MG63 (cell line): ENCODE results near the gene SLC12A7. TPM values are rescaled to one million over a fixed set of nuclear protein-coding genes. Genes with fewer than 3 reads are reported as not detected.

Experiments used
- DNase-seq: peaks from one replicate; pipeline ENCODE4 v3.0.0-alpha.2; 2020
- H3K27me3 ChIP-seq: fragments of 250-450 bp; sonication (Bioruptor Pico); 2 replicates; pipeline ENCODE4 v1.5.1; 2020; ENCODE audit warnings: mild to moderate bottlenecking, moderate library complexity
- H3K36me3 ChIP-seq: fragments of 250-450 bp; sonication (Bioruptor Pico); 2 replicates; pipeline ENCODE4 v1.5.1; 2020; ENCODE audit warnings: mild to moderate bottlenecking, moderate library complexity
- H3K4me3 ChIP-seq: fragments of 250-450 bp; sonication (Bioruptor Pico); 2 replicates; pipeline ENCODE4 v1.5.1; 2020; ENCODE audit warnings: mild to moderate bottlenecking, moderate library complexity
- H3K9me3 ChIP-seq: fragments of 250-450 bp; sonication (Bioruptor Pico); 2 replicates; pipeline ENCODE4 v1.5.1; 2020; ENCODE audit warnings: mild to moderate bottlenecking, moderate library complexity
- total RNA-seq: library from RNA; depleted of rRNA; stranded (reverse); fragments of >200 nt; shearing (Covaris generic); gene quantifications from 2 replicates; pipeline ENCODE4 v1.2.3, GENCODE V29; 2014; ENCODE audit warnings: low replicate concordance

SLC12A7 gene
- total RNA-seq, 1 experiment from 2014 or later = 39.7 TPM

- DNase-seq = no peak
- Histone ChIP-seq H3K36me3 (peaks cover 40% of the 10 kb centered on the region), H3K4me3 (no peak overlapping the region), H3K27me3 (no peaks in the 10 kb centered on the region), H3K9me3 (no peaks in the 10 kb centered on the region)
Measured at GRCh38 chr5:1097381-1097987, 14.4 kb downstream of the SLC12A7 start.

- H3K4me3 ChIP-seq = no peak overlapping the region
- no peak for DNase-seq
- no peaks in the 10 kb centered on the region for H3K9me3 ChIP-seq
- H3K36me3 ChIP-seq = peaks cover 47% of the 10 kb centered on the region
- H3K27me3 ChIP-seq = no peaks in the 10 kb centered on the region
Measured at GRCh38 chr5:1096838-1097237, 15.0 kb downstream of the SLC12A7 start.

GRCh38 chr5:1095990-1096363 is 15.9 kb downstream of the SLC12A7 start:
- H3K27me3 ChIP-seq = no peaks in the 10 kb centered on the region
- no peak for DNase-seq
- no peaks in the 10 kb centered on the region for H3K9me3 ChIP-seq
- H3K36me3 ChIP-seq = peaks cover 54% of the 10 kb centered on the region
- no peak overlapping the region for H3K4me3 ChIP-seq

GRCh38 chr5:1095302-1095989 is 16.4 kb downstream of the SLC12A7 start:
- no peaks in the 10 kb centered on the region for H3K9me3 ChIP-seq
- H3K36me3 ChIP-seq = peaks cover 54% of the 10 kb centered on the region
- no peak for DNase-seq
- no peaks in the 10 kb centered on the region for H3K27me3 ChIP-seq
- H3K4me3 ChIP-seq = no peak overlapping the region

GRCh38 chr5:1094670-1095190 is 17.1 kb downstream of the SLC12A7 start:
- no peaks in the 10 kb centered on the region for H3K9me3 ChIP-seq
- H3K27me3 ChIP-seq = no peaks in the 10 kb centered on the region
- no peak for DNase-seq
- peaks cover 61% of the 10 kb centered on the region for H3K36me3 ChIP-seq
- no peak overlapping the region for H3K4me3 ChIP-seq

- DNase-seq = no peak
- Histone ChIP-seq H3K27me3 (no peaks in the 10 kb centered on the region), H3K4me3 (no peak overlapping the region), H3K36me3 (peaks cover 71% of the 10 kb centered on the region), H3K9me3 (no peaks in the 10 kb centered on the region)
Measured at GRCh38 chr5:1093361-1093760, 18.5 kb downstream of the SLC12A7 start.

- no peak overlapping the region for H3K4me3 ChIP-seq
- no peak for DNase-seq
- no peaks in the 10 kb centered on the region for H3K9me3 ChIP-seq
- H3K36me3 ChIP-seq = peaks cover 83% of the 10 kb centered on the region
- no peaks in the 10 kb centered on the region for H3K27me3 ChIP-seq
Measured at GRCh38 chr5:1092122-1092521, 19.7 kb downstream of the SLC12A7 start.

- Histone ChIP-seq H3K9me3 (no peaks in the 10 kb centered on the region), H3K36me3 (peaks cover 87% of the 10 kb centered on the region), H3K27me3 (no peaks in the 10 kb centered on the region), H3K4me3 (no peak overlapping the region)
- DNase-seq = no peak
Measured at GRCh38 chr5:1091632-1092031, 20.2 kb downstream of the SLC12A7 start.

GRCh38 chr5:1090538-1090937 is 21.3 kb downstream of the SLC12A7 start:
- Histone ChIP-seq H3K27me3 (no peaks in the 10 kb centered on the region), H3K9me3 (no peaks in the 10 kb centered on the region), H3K36me3 (peaks cover 88% of the 10 kb centered on the region), H3K4me3 (no peak overlapping the region)
- DNase-seq = peak; percentile 86

GRCh38 chr5:1089621-1090040 is 22.2 kb downstream of the SLC12A7 start:
- Histone ChIP-seq H3K4me3 (no peak overlapping the region), H3K36me3 (peaks cover 90% of the 10 kb centered on the region), H3K27me3 (no peaks in the 10 kb centered on the region), H3K9me3 (no peaks in the 10 kb centered on the region)
- DNase-seq = no peak

- Histone ChIP-seq H3K4me3 (no peak overlapping the region), H3K36me3 (peaks cover 90% of the 10 kb centered on the region), H3K9me3 (no peaks in the 10 kb centered on the region), H3K27me3 (no peaks in the 10 kb centered on the region)
- no peak for DNase-seq
Measured at GRCh38 chr5:1089146-1089545, 22.7 kb downstream of the SLC12A7 start.

- peaks cover 90% of the 10 kb centered on the region for H3K36me3 ChIP-seq
- H3K4me3 ChIP-seq = no peak overlapping the region
- no peaks in the 10 kb centered on the region for H3K27me3 ChIP-seq
- H3K9me3 ChIP-seq = no peaks in the 10 kb centered on the region
- no peak for DNase-seq
Measured at GRCh38 chr5:1088726-1089125, 23.1 kb downstream of the SLC12A7 start.

- Histone ChIP-seq H3K4me3 (no peak overlapping the region), H3K9me3 (no peaks in the 10 kb centered on the region), H3K36me3 (peaks cover 93% of the 10 kb centered on the region), H3K27me3 (no peaks in the 10 kb centered on the region)
- no peak for DNase-seq
Measured at GRCh38 chr5:1088031-1088430, 23.8 kb downstream of the SLC12A7 start.

- DNase-seq = no peak
- no peaks in the 10 kb centered on the region for H3K9me3 ChIP-seq
Measured at GRCh38 chr5:1087428-1087827, 24.4 kb downstream of the SLC12A7 start.

GRCh38 chr5:1086871-1087270 is 25.0 kb downstream of the SLC12A7 start:
- no peaks in the 10 kb centered on the region for H3K27me3 ChIP-seq
- H3K36me3 ChIP-seq = peaks cover 81% of the 10 kb centered on the region
- DNase-seq = no peak
- H3K9me3 ChIP-seq = no peaks in the 10 kb centered on the region
- H3K4me3 ChIP-seq = no peak overlapping the region

More at GRCh38 chr5:1087428-1087827, 24.4 kb downstream of the SLC12A7 start:
- no peak overlapping the region for H3K4me3 ChIP-seq
- no peaks in the 10 kb centered on the region for H3K27me3 ChIP-seq
- peaks cover 87% of the 10 kb centered on the region for H3K36me3 ChIP-seq

- DNase-seq = no peak
Measured at GRCh38 chr5:1086137-1086536, 25.7 kb downstream of the SLC12A7 start.

GRCh38 chr5:1085391-1085790 is 26.5 kb downstream of the SLC12A7 start:
- no peaks in the 10 kb centered on the region for H3K27me3 ChIP-seq
- peaks cover 77% of the 10 kb centered on the region for H3K36me3 ChIP-seq
- no peak for DNase-seq
- no peak overlapping the region for H3K4me3 ChIP-seq
- H3K9me3 ChIP-seq = no peaks in the 10 kb centered on the region

More at GRCh38 chr5:1086137-1086536, 25.7 kb downstream of the SLC12A7 start:
- Histone ChIP-seq H3K36me3 (peaks cover 80% of the 10 kb centered on the region), H3K27me3 (no peaks in the 10 kb centered on the region), H3K9me3 (no peaks in the 10 kb centered on the region), H3K4me3 (no peak overlapping the region)
